Type B pancreatic cell (in vitro differentiated cells): Measurements from ENCODE around the gene HOOK2. TPM values are rescaled to one million over a fixed set of nuclear protein-coding genes. Genes with fewer than 3 reads are reported as not detected.

Experiments
- DNase-seq: peaks from one replicate; pipeline ENCODE4 v3.0.0; 2021; ENCODE audit warnings: mixed read lengths; ENCODE audit not compliant: unreplicated experiment; ENCODE audit errors: extremely low spot score
- H3K27ac Mint-ChIP-seq: 2 replicates; pipeline ENCODE4 v1.8.0; 2021; ENCODE audit warnings: mild to moderate bottlenecking, mixed read lengths
- H3K27me3 Mint-ChIP-seq: 2 replicates; pipeline ENCODE4 v1.8.0; 2021; ENCODE audit warnings: mixed read lengths
- H3K36me3 Mint-ChIP-seq: 2 replicates; pipeline ENCODE4 v1.8.0; 2021; ENCODE audit warnings: mixed read lengths
- H3K4me1 Mint-ChIP-seq: one replicate; pipeline ENCODE4 v1.8.0; 2021; ENCODE audit warnings: mixed read lengths; ENCODE audit not compliant: unreplicated experiment
- H3K4me3 Mint-ChIP-seq: 2 replicates; pipeline ENCODE4 v1.8.0; 2021; ENCODE audit warnings: mild to moderate bottlenecking, mixed read lengths
- H3K9me3 Mint-ChIP-seq: 2 replicates; pipeline ENCODE4 v1.8.0; 2021; ENCODE audit warnings: mixed read lengths
- total RNA-seq: library from RNA; stranded (reverse); gene quantifications from 2 replicates; pipeline ENCODE4 v1.2.1, GENCODE V29; 2021; ENCODE audit warnings: low replicate concordance
- TF ChIP-seq, protein P1 (sequence below): fragments of 200-600 bp; sonication (generic); conservative IDR thresholded peaks from 2 replicates; pipeline ENCODE4 v1.5.0; 2021; ENCODE audit warnings: antibody characterized with exemption, mild to moderate bottlenecking

Gene HOOK2
- total RNA-seq, 1 donor from 2014 or later, result 50.1 TPM

DNA sequence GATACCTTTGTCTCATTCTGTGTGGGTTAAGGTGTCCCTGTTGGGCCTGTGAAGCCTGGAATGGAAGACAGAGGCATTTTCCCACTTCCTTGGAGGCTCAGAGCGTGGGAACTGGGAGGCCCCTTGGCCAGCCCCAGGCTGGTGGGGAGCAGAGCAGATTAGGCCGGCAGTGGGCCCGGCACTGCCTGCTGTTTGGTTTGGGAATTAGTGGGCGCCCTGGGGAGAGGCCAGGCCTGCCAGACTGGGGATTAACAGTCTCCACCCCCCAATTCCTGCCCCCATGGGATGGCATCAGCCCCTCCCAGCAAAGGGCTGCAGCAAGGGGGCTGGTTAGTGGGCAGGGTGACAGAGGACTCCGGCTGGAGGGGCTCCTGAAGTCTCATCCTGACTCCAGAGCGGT, 26.9 kb downstream of the HOOK2 start:
- Mint-ChIP-seq H3K4me1 (no peaks in the 10 kb centered on the region), H3K4me3 (no peak overlapping the region), H3K36me3 (peaks cover 20% of the 10 kb centered on the region), H3K9me3 (no peaks in the 10 kb centered on the region), H3K27me3 (peaks cover 43% of the 10 kb centered on the region), H3K27ac (peak overlapping the region; percentile 53)
- TF ChIP-seq, protein P1, sequence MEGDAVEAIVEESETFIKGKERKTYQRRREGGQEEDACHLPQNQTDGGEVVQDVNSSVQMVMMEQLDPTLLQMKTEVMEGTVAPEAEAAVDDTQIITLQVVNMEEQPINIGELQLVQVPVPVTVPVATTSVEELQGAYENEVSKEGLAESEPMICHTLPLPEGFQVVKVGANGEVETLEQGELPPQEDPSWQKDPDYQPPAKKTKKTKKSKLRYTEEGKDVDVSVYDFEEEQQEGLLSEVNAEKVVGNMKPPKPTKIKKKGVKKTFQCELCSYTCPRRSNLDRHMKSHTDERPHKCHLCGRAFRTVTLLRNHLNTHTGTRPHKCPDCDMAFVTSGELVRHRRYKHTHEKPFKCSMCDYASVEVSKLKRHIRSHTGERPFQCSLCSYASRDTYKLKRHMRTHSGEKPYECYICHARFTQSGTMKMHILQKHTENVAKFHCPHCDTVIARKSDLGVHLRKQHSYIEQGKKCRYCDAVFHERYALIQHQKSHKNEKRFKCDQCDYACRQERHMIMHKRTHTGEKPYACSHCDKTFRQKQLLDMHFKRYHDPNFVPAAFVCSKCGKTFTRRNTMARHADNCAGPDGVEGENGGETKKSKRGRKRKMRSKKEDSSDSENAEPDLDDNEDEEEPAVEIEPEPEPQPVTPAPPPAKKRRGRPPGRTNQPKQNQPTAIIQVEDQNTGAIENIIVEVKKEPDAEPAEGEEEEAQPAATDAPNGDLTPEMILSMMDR, result no peak
- no peak for DNase-seq

DNA sequence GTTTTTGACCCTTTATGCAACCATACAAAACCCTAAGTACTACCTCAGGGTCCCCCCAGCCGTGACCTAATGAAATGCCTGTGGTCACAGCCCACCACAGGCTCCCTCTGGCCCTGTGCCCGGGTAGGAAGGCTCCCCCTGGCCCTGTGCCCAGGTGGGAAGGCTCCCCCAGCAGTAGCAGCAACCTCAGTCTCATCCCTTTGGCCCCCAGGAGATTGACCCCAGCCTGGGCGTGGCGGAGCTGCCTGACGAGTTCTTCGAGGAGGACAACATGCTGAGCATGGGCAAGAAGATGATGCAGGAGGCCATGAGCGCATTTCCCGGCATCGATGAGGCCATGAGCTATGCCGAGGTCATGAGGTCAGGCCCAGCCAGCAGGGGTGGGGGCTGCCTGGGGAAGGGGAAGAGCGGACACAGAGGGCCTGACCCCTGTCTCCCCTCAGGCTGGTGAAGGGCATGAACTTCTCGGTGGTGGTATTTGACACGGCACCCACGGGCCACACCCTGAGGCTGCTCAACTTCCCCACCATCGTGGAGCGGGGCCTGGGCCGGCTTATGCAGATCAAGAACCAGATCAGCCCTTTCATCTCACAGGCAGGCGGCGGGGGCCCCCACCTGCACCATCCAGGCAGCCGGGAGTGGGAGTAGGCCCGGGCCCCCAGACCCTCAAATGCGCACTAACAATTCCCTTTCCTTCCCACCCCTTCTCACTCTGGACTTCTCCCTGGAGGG, 30.0 kb downstream of the HOOK2 start:
- H3K4me3 Mint-ChIP-seq, result no peak overlapping the region
- no peaks in the 10 kb centered on the region for H3K4me1 Mint-ChIP-seq
- DNase-seq, result no peak
- no peak overlapping the region for H3K27ac Mint-ChIP-seq
- TF ChIP-seq, protein P1, result no peak
- no peaks in the 10 kb centered on the region for H3K9me3 Mint-ChIP-seq
- H3K27me3 Mint-ChIP-seq, result peaks cover 15% of the 10 kb centered on the region
- H3K36me3 Mint-ChIP-seq, result peaks cover 26% of the 10 kb centered on the region

DNA sequence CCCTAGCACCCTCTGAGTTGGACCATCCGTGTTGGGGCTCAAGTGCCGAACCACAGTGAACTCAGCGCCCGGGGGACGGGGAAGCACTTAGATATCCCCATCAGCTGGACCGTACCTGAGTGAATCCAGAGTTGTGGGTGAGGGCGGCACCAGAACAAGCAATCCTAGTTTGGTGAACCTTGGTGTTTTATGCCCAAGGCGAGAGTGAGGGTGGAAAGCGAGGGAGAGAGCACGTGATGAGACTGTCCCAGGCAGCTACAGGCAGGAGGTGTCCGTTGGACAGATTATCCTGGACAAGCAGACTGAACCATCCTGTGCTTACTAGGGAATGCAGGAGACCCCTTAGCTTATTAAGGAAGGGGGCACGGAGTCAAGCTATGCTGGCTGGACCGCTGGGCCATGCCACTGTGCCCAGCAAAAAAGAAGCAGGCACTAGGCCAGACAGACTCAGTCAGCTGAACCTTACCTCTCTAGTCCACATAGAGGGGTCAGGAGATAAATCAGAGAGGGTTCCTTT, 37.5 kb downstream of the HOOK2 start:
- peak overlapping the region; percentile 100 for H3K4me3 Mint-ChIP-seq
- TF ChIP-seq, protein P1, result no peak
- H3K27ac Mint-ChIP-seq, result peak overlapping the region; percentile 98

DNA sequence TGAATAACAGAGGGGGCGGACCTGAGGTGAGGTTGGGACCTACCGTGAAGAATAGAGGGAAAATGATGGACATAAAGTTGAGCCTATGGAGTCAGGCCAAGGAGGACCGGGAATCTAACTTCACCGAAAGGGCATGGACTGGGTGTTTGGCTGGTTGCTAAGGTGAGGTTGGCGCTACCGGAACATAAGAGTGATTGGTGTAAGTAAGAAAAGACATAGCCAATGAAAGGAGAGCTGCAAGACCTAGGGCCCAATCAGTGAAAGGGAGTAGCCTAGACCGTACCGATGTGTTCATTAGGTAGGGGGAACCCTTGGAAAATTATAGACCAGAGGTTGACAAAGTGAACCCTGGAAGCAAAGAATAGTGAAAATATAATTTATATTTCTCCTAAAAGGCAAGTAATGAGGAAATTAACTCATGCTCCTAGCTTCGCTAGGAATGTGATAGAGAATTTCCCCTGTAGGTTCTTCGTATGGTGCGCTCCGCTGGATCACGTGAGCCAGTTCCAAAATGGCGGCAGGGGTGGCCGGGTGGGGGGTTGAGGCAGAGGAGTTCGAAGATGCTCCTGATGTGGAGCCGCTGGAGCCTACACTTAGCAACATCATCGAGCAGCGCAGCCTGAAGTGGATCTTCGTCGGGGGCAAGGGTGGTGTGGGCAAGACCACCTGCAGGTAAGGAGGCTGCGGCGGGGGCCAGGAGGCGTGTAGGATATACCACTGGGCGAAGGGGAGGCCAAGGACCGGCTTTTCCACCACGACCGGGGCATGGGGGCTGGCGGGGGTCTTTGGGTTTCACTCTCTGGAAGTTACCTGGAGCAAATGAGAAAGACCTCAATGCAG, 38.1 kb downstream of the HOOK2 start, which contains the start of gene GET3:
GET3 (plus strand) TSS at position 503 of the 840 bp plus-strand sequence; CDS start at position 512, 9 bp downstream.
- H3K27me3 Mint-ChIP-seq, result no peaks in the 10 kb centered on the region

More for the DNA sequence above, 37.5 kb downstream of the HOOK2 start:
- Mint-ChIP-seq H3K27me3 (no peaks in the 10 kb centered on the region), H3K36me3 (peaks cover 20% of the 10 kb centered on the region), H3K4me1 (peaks cover 27% of the 10 kb centered on the region), H3K9me3 (peaks cover 3% of the 10 kb centered on the region)
- no peak for DNase-seq

More for the DNA sequence above, 38.1 kb downstream of the HOOK2 start, which contains the start of gene GET3:
- TF ChIP-seq, protein P1, result no peak
- DNase-seq, result peak; percentile 88
- peak within 1 kb of the TSS; percentile 100 for H3K4me3 Mint-ChIP-seq
- H3K9me3 Mint-ChIP-seq, result peaks cover 3% of the 10 kb centered on the region
- peaks cover 29% of the 10 kb centered on the region for H3K4me1 Mint-ChIP-seq
- H3K36me3 Mint-ChIP-seq, result peaks cover 17% of the 10 kb centered on the region
- peak within 1 kb of the TSS; percentile 98 for H3K27ac Mint-ChIP-seq
